Osteoblast (primary cell): Measurements from ENCODE around the gene N4BP3. TPM values are rescaled to one million over a fixed set of nuclear protein-coding genes. Genes with fewer than 3 reads are reported as not detected.
"Not testable (repeated sequence)": the region's sequence is repeated elsewhere in the genome, so short reads cannot be mapped to it uniquely, and the experiment has no call there.

Source experiments
- DNase-seq: peaks from one replicate; pipeline ENCODE4 v3.0.0; 2011; ENCODE audit warnings: low spot score, mixed read lengths; ENCODE audit not compliant: insufficient read length; ENCODE audit errors: missing footprints
- H2AFZ ChIP-seq: 2 replicates; pipeline ENCODE4 v1.6.0; 2011; ENCODE audit warnings: mild to moderate bottlenecking, low read length
- H3K27ac ChIP-seq: 2 replicates; pipeline ENCODE4 v1.5.1; 2011; ENCODE audit warnings: mild to moderate bottlenecking, low read depth, low read length, moderate library complexity
- H3K27me3 ChIP-seq: 2 replicates; pipeline ENCODE4 v1.6.0; 2012; ENCODE audit warnings: mild to moderate bottlenecking, control low read depth, inconsistent platforms, low read length, moderate library complexity; ENCODE audit not compliant: insufficient read depth
- H3K36me3 ChIP-seq: 2 replicates; pipeline ENCODE4 v1.5.1; 2011; ENCODE audit warnings: mild to moderate bottlenecking, low read length, control low read depth, moderate library complexity; ENCODE audit not compliant: insufficient read depth
- H3K4me1 ChIP-seq: 2 replicates; pipeline ENCODE4 v1.5.1; 2011; ENCODE audit warnings: mild to moderate bottlenecking, low read length, control low read depth, moderate library complexity; ENCODE audit not compliant: insufficient read depth
- H3K4me2 ChIP-seq: 2 replicates; pipeline ENCODE4 v1.6.0; 2011; ENCODE audit warnings: mild to moderate bottlenecking, low read length; ENCODE audit not compliant: insufficient read depth
- H3K4me3 ChIP-seq: fragments of 200-600 bp; sonication (generic); 3 replicates; pipeline ENCODE4 v1.5.1; 2012; ENCODE audit warnings: mild to moderate bottlenecking, low read length, inconsistent platforms; ENCODE audit not compliant: insufficient read depth
- H3K79me2 ChIP-seq: 2 replicates; pipeline ENCODE4 v1.6.0; 2012; ENCODE audit warnings: mild to moderate bottlenecking, low read length, control low read depth, inconsistent platforms; ENCODE audit not compliant: insufficient read depth
- H3K9me3 ChIP-seq: 2 replicates; pipeline ENCODE4 v1.5.1; 2011; ENCODE audit warnings: low read depth, low read length, control low read depth
- H4K20me1 ChIP-seq: 2 replicates; pipeline ENCODE4 v1.6.0; 2012; ENCODE audit warnings: mild to moderate bottlenecking, low read length, control low read depth; ENCODE audit not compliant: insufficient read depth
- CTCF ChIP-seq: IDR thresholded peaks from 2 replicates; pipeline ENCODE4 v1.5.1; 2011; ENCODE audit warnings: mild to moderate bottlenecking, low read depth, low read length, moderate library complexity; ENCODE audit errors: extremely low read depth
- total RNA-seq: library from RNA; depleted of rRNA; stranded (reverse); fragments of >200 nt; gene quantifications from 2 replicates; pipeline ENCODE4 v1.2.3, GENCODE V29; 2012

N4BP3 gene
- total RNA-seq, 1 donor: under 0.01 TPM

- H3K36me3 ChIP-seq: no peaks in the 10 kb centered on the region
- H3K4me1 ChIP-seq: no peaks in the 10 kb centered on the region
- H3K27me3 ChIP-seq: peaks cover 36% of the 10 kb centered on the region
- no peak for TF ChIP-seq CTCF
- H3K9me3 ChIP-seq: no peaks in the 10 kb centered on the region
- no peaks in the 10 kb centered on the region for H4K20me1 ChIP-seq
- no peak overlapping the region for H3K27ac ChIP-seq
- no peak overlapping the region for H3K4me3 ChIP-seq
- no peak overlapping the region for H2AFZ ChIP-seq
- DNase-seq: peak; percentile 69
- no peaks in the 10 kb centered on the region for H3K79me2 ChIP-seq
- no peak overlapping the region for H3K4me2 ChIP-seq
Measured at GRCh38 chr5:178071108-178071507, 42.2 kb upstream of the N4BP3 start.

GRCh38 chr5:178072749-178073148, 40.6 kb upstream of the N4BP3 start:
- H2AFZ ChIP-seq: no peak overlapping the region
- no peak for DNase-seq
- no peaks in the 10 kb centered on the region for H3K36me3 ChIP-seq
- peaks cover 3% of the 10 kb centered on the region for H3K4me1 ChIP-seq
- no peaks in the 10 kb centered on the region for H4K20me1 ChIP-seq
- peaks cover 36% of the 10 kb centered on the region for H3K27me3 ChIP-seq
- H3K4me2 ChIP-seq: no peak overlapping the region
- no peaks in the 10 kb centered on the region for H3K79me2 ChIP-seq
- no peak for TF ChIP-seq CTCF
- no peaks in the 10 kb centered on the region for H3K9me3 ChIP-seq
- no peak overlapping the region for H3K4me3 ChIP-seq
- no peak overlapping the region for H3K27ac ChIP-seq

GRCh38 chr5:178074266-178074952, 38.9 kb upstream of the N4BP3 start:
- no peaks in the 10 kb centered on the region for H3K79me2 ChIP-seq
- no peak overlapping the region for H3K4me2 ChIP-seq
- H3K9me3 ChIP-seq: no peaks in the 10 kb centered on the region
- no peaks in the 10 kb centered on the region for H3K36me3 ChIP-seq
- no peak overlapping the region for H3K4me3 ChIP-seq
- no peak for TF ChIP-seq CTCF
- no peaks in the 10 kb centered on the region for H4K20me1 ChIP-seq
- DNase-seq: no peak
- no peak overlapping the region for H3K27ac ChIP-seq
- peaks cover 13% of the 10 kb centered on the region for H3K4me1 ChIP-seq
- H2AFZ ChIP-seq: no peak overlapping the region
- H3K27me3 ChIP-seq: peaks cover 36% of the 10 kb centered on the region

- H4K20me1 ChIP-seq, H3K4me2 ChIP-seq, H2AFZ ChIP-seq, H3K79me2 ChIP-seq, DNase-seq, H3K9me3 ChIP-seq, H3K36me3 ChIP-seq, H3K4me3 ChIP-seq, H3K27ac ChIP-seq: not testable (repeated sequence)
- peaks cover 46% of the 10 kb centered on the region for H3K27me3 ChIP-seq
- peaks cover 13% of the 10 kb centered on the region for H3K4me1 ChIP-seq
Measured at GRCh38 chr5:178076965-178077364, 36.4 kb upstream of the N4BP3 start.
